NCI-H2107 (cell line): ENCODE results near the gene RNF7.
"Not testable (repeated sequence)": the region's sequence is repeated elsewhere in the genome, so short reads cannot be mapped to it uniquely, and the experiment has no call there.

Experiments used
- DNase-seq: peaks from one replicate; lab custom pipeline; 2025; lab: John Stamatoyannopoulos, UW

Gene RNF7

GRCh38 chr3:141782386-141782932, 44.4 kb downstream of the RNF7 start:
- DNase-seq: no peak

GRCh38 chr3:141783632-141784031, 45.5 kb downstream of the RNF7 start:
- no peak for DNase-seq

GRCh38 chr3:141784096-141784495, 46.0 kb downstream of the RNF7 start:
- no peak for DNase-seq

GRCh38 chr3:141784531-141784930, 46.4 kb downstream of the RNF7 start:
- DNase-seq: no peak

GRCh38 chr3:141788149-141788548, 50.1 kb downstream of the RNF7 start:
- DNase-seq: no peak

- not testable (repeated sequence) for DNase-seq
Measured at GRCh38 chr3:141788750-141789149, 50.7 kb downstream of the RNF7 start.

GRCh38 chr3:141789281-141789680, 51.2 kb downstream of the RNF7 start:
- no peak for DNase-seq

GRCh38 chr3:141790171-141790570, 52.1 kb downstream of the RNF7 start:
- no peak for DNase-seq

- no peak for DNase-seq
Measured at GRCh38 chr3:141792495-141792894, 54.4 kb downstream of the RNF7 start.

- no peak for DNase-seq
Measured at GRCh38 chr3:141793476-141794260, 55.6 kb downstream of the RNF7 start.

- DNase-seq: no peak
Measured at GRCh38 chr3:141795276-141795675, 57.2 kb downstream of the RNF7 start.

- no peak for DNase-seq
Measured at GRCh38 chr3:141795741-141796080, 57.6 kb downstream of the RNF7 start.

- peak; percentile 41 for DNase-seq
Measured at GRCh38 chr3:141796081-141796888, 58.2 kb downstream of the RNF7 start.
